Tibial nerve (tissue), 4 donors: ENCODE measurements around the gene PDCD6IP. TPM values are rescaled to one million over a fixed set of nuclear protein-coding genes. Genes with fewer than 3 reads are reported as not detected.
"Not testable (repeated sequence)": the region's sequence is repeated elsewhere in the genome, so short reads cannot be mapped to it uniquely, and the experiment has no call there.

Source experiments
- DNase-seq, 2 donors: peaks; one replicate each; pipeline ENCODE4 v3.0.0-alpha.2; 2019; ENCODE audit warnings: low spot score in 2 of 2
- H3K27ac ChIP-seq, 4 donors: fragments of 200-600 bp; sonication (generic) in 3 of 4; one replicate each; pipeline ENCODE4 v1.5.1; 2017 to 2019; ENCODE audit warnings: mild to moderate bottlenecking in 1 of 4
- H3K27me3 ChIP-seq, 2 donors: fragments of 200-600 bp; sonication (generic) in 1 of 2; one replicate each; pipeline versions ENCODE4 v1.5.1 to v1.6.0; 2017 to 2019
- H3K36me3 ChIP-seq, 3 donors: fragments of 200-600 bp; sonication (generic); one replicate each; pipeline ENCODE4 v1.5.1; 2018 to 2019
- H3K4me1 ChIP-seq, 4 donors: fragments of 200-600 bp; sonication (generic) in 3 of 4; one replicate each; pipeline ENCODE4 v1.5.1; 2017 to 2019
- H3K4me3 ChIP-seq, 4 donors: fragments of 200-600 bp; sonication (generic) in 3 of 4; one replicate each; pipeline ENCODE4 v1.5.1; 2017 to 2019; ENCODE audit warnings: mild to moderate bottlenecking in 1 of 4, moderate library complexity in 1 of 4
- H3K9me3 ChIP-seq, 4 donors: fragments of 200-600 bp; sonication (generic) in 3 of 4; one replicate each; pipeline ENCODE4 v1.5.1; 2017 to 2019
- CTCF ChIP-seq, 5 experiments: fragments of 200-600 bp in 3 of 5; fragments of 450-650 bp in 2 of 5; sonication (generic) in 3 of 5; IDR thresholded peaks; one replicate each; pipeline ENCODE4 v1.5.1; 2016 to 2019; ENCODE audit warnings: antibody characterized with exemption in 5 of 5, mild to moderate bottlenecking in 3 of 5, moderate library complexity in 2 of 5
- EP300 ChIP-seq, 2 donors: sonication (generic); formaldehyde crosslinking; IDR thresholded peaks; one replicate each; pipeline ENCODE4 v1.6.1; 2017; ENCODE audit warnings: antibody characterized with exemption in 2 of 2, mild to moderate bottlenecking in 1 of 2
- POLR2A ChIP-seq, 2 donors: fragments of 450-650 bp; IDR thresholded peaks; one replicate each; pipeline ENCODE4 v1.6.1; 2017; ENCODE audit warnings: antibody characterized with exemption in 2 of 2, mild to moderate bottlenecking in 2 of 2, moderate library complexity in 2 of 2
- WGBS, 2 donors: methylation state at CpG; one replicate each; pipeline ENCODE4 v1.1.5; 2018; 5-methylcytosine and 5-hydroxymethylcytosine counted together
- total RNA-seq, 4 donors: library from RNA; depleted of rRNA; stranded (reverse); fragments of >200 nt; gene quantifications; one replicate each; pipeline ENCODE4 v1.1.0, GENCODE V29; 2016

The PDCD6IP gene
- total RNA-seq, 4 donors from 2014 or later: 151 to 436 (median 259) TPM

DNA sequence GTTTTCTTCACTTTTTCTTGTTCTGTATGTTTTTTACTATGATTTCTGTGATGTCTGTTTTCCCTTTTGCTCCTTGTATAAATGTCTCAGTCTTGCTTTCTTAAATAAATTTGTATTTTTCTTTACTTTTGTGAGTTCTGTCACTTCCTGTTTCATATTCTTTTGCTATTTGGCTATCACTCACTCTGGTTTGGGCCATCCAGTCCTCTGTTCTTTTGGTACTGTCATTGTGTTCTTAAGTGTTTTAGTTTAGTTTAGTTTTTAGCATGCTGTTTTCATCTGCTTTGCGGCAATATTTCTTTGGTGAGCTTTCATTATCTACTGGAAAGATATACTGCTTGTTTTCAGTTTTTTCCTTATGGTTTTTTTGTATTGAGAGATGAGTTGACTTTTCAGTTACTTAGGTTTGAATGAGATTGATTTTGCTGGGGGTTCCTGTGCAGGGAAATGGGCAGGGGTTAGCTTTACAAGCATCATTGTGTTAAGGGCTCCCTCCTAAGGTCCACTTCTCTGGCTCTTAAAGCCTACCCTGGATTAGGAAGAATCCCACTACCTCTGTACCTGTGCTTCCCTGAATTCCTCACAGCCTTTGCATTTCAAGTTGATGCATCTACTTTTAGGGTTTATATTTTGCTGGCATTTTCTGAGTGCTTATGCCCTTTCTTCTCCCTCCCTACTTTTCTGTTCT is 35.1 kb downstream of the PDCD6IP start:
- H3K4me1 ChIP-seq: peaks cover 0 to 6% (median 0%) of the 10 kb centered on the region in 4 donors
- no peak overlapping the region for H3K27ac ChIP-seq
- DNase-seq: no peak
- H3K4me3 ChIP-seq: no peak overlapping the region
- TF ChIP-seq POLR2A (IDR thresholded peaks at IDR 0.05) (no peak), EP300 (IDR thresholded peaks at IDR 0.05) (no peak), CTCF (IDR thresholded peaks at IDR 0.05) (no peak)
- no peaks in the 10 kb centered on the region for H3K9me3 ChIP-seq
- peaks cover 0 to 55% (median 0%) of the 10 kb centered on the region in 3 donors for H3K36me3 ChIP-seq
- WGBS, 2 donors: 95 to 97% methylated on average over 1 of the region's 1 CpG
- no peaks in the 10 kb centered on the region for H3K27me3 ChIP-seq

- WGBS, 2 donors: 91% methylated on average over 3 of the region's 3 CpGs
- no peak for TF ChIP-seq EP300 (IDR thresholded peaks at IDR 0.05)
- no peak for TF ChIP-seq POLR2A (IDR thresholded peaks at IDR 0.05)
- TF ChIP-seq CTCF (IDR thresholded peaks at IDR 0.05): no peak
- peaks cover 0 to 6% (median 0%) of the 10 kb centered on the region in 4 donors for H3K4me1 ChIP-seq
- no peak for DNase-seq
- H3K27me3 ChIP-seq: no peaks in the 10 kb centered on the region
- no peak overlapping the region for H3K4me3 ChIP-seq
- H3K9me3 ChIP-seq: no peaks in the 10 kb centered on the region
- no peak overlapping the region for H3K27ac ChIP-seq
- H3K36me3 ChIP-seq: peaks cover 0 to 57% (median 0%) of the 10 kb centered on the region in 3 donors
Measured at GRCh38 chr3:33834096-33834453, 35.6 kb downstream of the PDCD6IP start.

DNA sequence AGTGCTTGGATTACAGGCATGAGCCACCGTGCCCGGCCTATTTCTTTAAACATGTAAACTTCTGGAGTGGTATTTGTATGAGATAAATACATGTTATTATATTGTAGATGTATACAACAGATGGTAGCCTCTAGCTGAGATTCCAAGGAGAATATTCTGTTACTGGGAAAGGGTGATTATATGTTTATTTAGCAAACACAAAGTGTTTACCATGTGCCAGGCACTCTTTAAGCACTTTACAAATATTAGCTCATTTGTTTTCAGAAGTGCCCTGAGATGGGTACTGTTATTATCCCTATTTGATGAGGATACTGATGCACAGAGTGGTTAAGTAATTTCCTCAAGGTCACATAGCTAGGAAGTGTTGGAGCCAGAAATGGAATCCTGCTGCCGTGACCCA is 38.8 kb downstream of the PDCD6IP start:
- peaks cover 0 to 69% (median 0%) of the 10 kb centered on the region in 3 donors for H3K36me3 ChIP-seq
- H3K9me3 ChIP-seq, DNase-seq, H3K4me1 ChIP-seq, H3K27ac ChIP-seq, H3K27me3 ChIP-seq, H3K4me3 ChIP-seq: not testable (repeated sequence)
- WGBS, 2 donors: 97 to 100% methylated on average over 3 of the region's 3 CpGs

DNA sequence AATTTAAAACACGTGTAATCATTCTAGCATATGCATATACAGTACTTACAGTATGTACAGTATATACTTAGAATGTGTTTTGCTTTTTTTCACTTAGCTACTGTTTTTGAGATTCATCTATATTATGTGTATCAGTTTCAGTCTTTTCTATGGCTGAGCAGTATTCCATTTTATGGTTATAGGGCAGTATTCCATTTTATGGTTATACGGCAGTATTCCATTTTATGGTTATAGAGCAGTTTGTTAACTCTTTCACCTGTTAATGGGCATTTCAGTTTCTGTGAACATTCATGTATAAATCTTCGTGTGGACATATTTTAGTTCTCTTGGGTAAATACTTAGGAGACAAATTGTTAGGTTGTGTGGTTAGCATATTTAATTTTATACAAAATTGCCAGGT is 40.9 kb downstream of the PDCD6IP start:
- H3K27ac ChIP-seq: no peak overlapping the region
- H3K27me3 ChIP-seq: no peaks in the 10 kb centered on the region
- H3K4me1 ChIP-seq: no peaks in the 10 kb centered on the region
- peaks cover 0 to 68% (median 0%) of the 10 kb centered on the region in 3 donors for H3K36me3 ChIP-seq
- DNase-seq: no peak
- no peaks in the 10 kb centered on the region for H3K9me3 ChIP-seq
- TF ChIP-seq CTCF (IDR thresholded peaks at IDR 0.05): no peak
- TF ChIP-seq POLR2A (IDR thresholded peaks at IDR 0.05): no peak
- no peak for TF ChIP-seq EP300 (IDR thresholded peaks at IDR 0.05)
- H3K4me3 ChIP-seq: no peak overlapping the region
- WGBS, 2 donors: 86 to 89% methylated on average over 3 of the region's 3 CpGs

DNA sequence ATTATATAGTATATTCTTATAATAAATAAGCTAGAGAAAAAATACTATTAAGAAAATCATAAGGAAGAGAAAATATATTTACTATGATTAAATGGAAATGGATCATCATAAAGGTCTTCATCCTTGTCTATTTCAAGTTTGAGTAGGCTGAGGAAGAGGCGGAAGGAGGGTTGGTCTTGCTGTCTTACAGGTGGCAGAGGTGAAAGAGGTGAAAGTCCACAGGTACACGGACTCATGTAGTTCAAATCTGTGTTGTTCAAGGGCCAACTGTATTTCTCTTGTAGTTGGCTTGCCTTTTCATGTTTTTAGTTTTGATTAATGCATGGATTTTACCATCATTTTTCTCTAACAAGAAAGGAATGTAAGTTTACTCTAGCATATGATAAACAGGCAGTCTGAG is 41.7 kb downstream of the PDCD6IP start:
- Histone ChIP-seq H3K4me1 (no peaks in the 10 kb centered on the region), H3K27me3 (no peaks in the 10 kb centered on the region), H3K4me3 (no peak overlapping the region), H3K27ac (no peak overlapping the region), H3K36me3 (peaks cover 0 to 76% (median 0%) of the 10 kb centered on the region in 3 donors), H3K9me3 (no peaks in the 10 kb centered on the region)
- DNase-seq: no peak
- WGBS, 2 donors: 93% methylated on average over 2 of the region's 2 CpGs
- TF ChIP-seq CTCF (IDR thresholded peaks at IDR 0.05) (no peak), EP300 (IDR thresholded peaks at IDR 0.05) (no peak), POLR2A (IDR thresholded peaks at IDR 0.05) (no peak)
